Measurements from ENCODE around the gene CASP8. TPM values are rescaled to one million over a fixed set of nuclear protein-coding genes. Genes with fewer than 3 reads are reported as not detected.
"Not testable (repeated sequence)": the region's sequence is repeated elsewhere in the genome, so short reads cannot be mapped to it uniquely, and the experiment has no call there.

CASP8 gene
- total RNA-seq, 1 experiment from 2014 or later = 58.7 TPM

DNA sequence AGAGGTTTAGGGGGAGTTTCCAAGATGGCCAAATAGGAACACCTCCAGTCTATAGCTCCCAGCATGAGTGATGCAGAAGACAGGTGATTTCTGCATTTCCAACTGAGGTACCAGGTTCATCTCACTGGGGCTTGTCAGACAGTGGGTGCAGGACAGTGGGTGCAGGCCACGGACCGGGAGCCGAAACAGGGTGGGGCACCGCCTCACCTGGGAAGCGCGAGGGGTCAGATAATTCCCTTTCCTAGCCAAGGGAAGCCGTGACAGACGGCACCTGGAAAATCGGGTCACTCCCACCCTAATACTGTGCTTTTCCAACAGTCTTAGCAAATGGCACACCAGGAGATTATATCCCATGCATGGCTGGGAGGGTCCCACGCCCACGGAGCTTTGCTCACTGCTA, 39.6 kb downstream of the CASP8 start:
- in situ Hi-C loops (cut with HindIII; ENCODE audit: low pct_unique_long_range_greater_than_20kb, low sequenced_read_pairs) = not testable (repeated sequence)

DNA sequence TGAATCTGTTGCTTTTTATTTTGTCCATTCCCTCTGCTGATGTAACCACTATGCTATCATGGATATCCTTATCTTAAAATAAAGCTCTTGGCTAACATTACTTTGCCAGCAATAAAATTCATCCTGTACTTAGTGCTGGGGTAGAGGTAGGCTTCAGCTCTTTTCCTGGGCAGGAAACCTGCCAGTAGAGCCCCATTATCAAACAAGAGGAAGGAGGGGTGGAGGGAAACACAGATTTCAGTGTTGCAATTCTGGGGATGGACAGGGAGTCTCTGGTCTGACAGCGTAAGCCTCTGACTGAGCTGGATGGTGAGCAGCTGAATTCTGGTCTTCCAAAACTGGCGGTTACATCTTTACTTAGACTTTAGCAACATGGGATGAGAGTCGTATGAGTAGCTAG, 47.5 kb downstream of the CASP8 start:
- DNase-seq (ENCODE audit: low read depth) = no peak
- in situ Hi-C loops (cut with HindIII; ENCODE audit: low pct_unique_long_range_greater_than_20kb, low sequenced_read_pairs) = no loop called here

More for the DNA sequence above, 39.6 kb downstream of the CASP8 start:
- not testable (repeated sequence) for DNase-seq (ENCODE audit: low read depth)

DNA sequence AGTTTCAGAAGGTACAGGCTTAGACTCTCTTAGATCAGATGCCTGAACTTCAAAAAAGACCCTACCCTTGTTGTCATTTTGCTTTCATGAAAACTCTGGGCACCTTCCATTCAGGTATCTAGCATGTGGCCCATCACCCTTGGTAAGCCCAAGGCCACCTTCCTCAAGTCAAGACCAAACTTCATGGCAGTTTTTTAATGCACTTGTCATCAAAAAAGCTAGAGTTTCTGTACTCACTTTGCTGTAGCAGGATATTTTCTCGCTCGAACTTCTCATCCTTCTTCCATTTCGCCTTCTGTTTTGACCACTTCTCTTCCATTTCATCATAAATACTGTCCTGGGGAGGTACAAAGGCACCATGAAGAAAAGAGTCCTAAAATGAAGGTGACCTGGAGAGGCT, 48.6 kb downstream of the CASP8 start:
- no peak for DNase-seq (ENCODE audit: low read depth)
- in situ Hi-C loops (cut with HindIII; ENCODE audit: low pct_unique_long_range_greater_than_20kb, low sequenced_read_pairs) = no loop called here

DNA sequence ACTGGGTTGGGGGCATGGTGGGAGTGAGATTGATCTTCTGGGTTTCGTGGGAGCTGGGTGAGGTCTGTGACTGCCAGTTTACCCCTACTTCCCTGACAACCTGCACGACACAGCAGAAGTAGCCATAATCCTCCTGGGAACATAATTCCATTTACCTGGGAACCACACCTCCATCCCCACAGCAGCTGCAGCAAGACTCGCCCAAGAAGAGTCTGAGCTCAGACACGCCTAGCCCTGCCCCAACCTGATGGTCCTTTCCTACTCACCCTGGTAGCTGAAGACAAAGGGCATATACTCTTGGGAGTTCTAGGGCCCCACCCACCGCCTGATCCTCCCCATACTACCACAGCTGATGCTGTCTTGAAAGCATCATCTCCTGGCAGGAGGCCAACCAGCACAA, 53.0 kb downstream of the CASP8 start:
- no peak for DNase-seq (ENCODE audit: low read depth)
- in situ Hi-C loops (cut with HindIII; ENCODE audit: low pct_unique_long_range_greater_than_20kb, low sequenced_read_pairs) = no loop called here

DNA sequence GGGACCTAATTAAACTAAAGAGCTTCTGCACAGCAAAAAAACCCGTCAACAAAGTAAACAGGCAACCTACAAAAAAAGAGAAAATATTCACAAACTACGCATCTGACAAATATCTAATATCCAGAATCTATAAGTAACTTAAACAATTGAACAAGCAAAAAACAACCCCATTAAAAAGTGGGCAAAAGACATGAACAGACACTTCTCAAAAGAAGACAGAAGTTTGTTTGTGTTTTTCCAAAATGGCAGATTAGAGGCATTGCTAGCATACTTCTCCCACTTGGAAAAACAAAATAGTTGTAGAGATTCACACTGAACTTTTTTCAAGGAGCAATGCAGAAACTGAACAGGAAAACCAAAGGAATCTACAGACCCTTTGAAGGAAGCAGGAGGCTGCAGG, 59.2 kb downstream of the CASP8 start:
- DNase-seq (ENCODE audit: low read depth) = no peak
- in situ Hi-C loops (cut with HindIII; ENCODE audit: low pct_unique_long_range_greater_than_20kb, low sequenced_read_pairs) = no loop called here

DNA sequence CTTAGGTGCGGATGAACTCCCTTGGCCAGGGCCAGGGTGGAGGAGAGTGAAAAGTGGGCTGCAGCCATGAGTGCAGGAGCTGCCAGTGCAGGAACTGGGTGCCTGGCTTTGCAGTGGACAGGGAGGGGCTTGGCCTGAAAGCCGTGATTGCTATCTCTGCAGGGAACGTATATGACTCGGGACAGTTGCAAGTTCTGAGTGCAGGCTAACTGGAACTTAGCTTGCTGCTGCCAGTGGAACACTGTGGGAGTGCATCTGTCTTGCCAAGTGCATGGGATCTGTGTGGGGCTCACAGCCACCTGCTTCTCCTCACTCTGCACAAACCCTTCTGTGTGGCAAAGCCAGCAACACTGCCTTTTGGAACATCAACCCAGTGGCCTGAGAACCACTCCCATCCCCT, 59.9 kb downstream of the CASP8 start:
- no peak for DNase-seq (ENCODE audit: low read depth)
- in situ Hi-C loops (cut with HindIII; ENCODE audit: low pct_unique_long_range_greater_than_20kb, low sequenced_read_pairs) = no loop called here

DNA sequence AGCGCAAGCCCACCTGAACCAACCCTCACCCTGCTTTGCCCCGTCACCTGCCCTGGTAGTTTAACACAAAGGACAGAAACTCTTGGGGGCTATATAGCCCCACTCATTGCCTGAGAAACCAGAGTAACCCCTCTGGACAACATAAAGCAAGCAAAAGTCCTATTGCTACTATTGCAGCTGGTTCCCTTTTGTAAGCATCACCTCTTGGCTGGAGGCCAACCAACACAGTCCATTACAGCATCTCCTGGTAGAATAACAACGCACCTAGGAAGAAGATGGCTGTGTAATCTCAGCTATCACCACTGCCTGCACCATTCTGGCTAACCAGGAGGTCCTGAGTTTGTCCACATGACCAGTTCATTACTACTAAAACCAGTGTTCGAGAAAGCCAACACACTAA, 60.4 kb downstream of the CASP8 start:
- in situ Hi-C loops (cut with HindIII; ENCODE audit: low pct_unique_long_range_greater_than_20kb, low sequenced_read_pairs) = no loop called here
- DNase-seq (ENCODE audit: low read depth) = no peak

DNA sequence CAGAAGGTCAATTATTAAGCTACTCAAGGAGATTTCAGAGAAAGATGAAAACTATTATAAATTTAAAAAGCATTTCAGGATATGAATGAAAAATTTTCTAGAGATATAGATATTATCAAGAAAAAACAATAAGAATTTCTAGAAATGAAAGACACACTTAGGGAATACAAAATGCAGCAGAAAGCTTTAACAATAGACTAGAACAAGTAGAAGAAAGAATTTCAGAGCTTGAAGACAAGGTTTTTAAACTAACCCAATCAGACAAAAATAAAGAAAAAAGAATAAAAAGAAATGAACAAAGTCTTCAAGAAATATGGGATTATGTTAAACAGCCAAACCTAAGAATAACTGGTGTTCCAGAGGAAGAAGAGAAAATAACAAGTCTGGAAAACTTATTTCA, 62.4 kb downstream of the CASP8 start:
- in situ Hi-C loops (cut with HindIII; ENCODE audit: low pct_unique_long_range_greater_than_20kb, low sequenced_read_pairs) = no loop called here
- no peak for DNase-seq (ENCODE audit: low read depth)

DNA sequence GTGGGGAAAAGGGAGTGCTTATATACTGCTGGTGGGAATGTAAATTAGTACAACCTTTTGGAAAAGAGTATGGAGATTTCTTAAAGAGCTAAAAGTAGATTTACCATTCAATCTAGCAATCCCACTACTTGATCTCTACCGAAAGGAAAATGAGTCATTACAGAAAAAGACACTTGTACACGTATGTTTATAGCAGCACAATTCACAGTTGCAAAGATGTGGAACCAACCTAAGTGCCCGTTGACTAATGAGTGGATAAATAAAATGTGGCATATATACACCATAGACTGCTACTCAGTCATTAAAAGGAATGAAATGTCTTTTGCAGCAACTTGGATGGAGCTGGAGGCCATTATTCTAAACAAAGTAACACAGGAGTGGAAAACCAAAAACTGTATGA, 67.3 kb downstream of the CASP8 start:
- in situ Hi-C loops (cut with HindIII; ENCODE audit: low pct_unique_long_range_greater_than_20kb, low sequenced_read_pairs) = no loop called here
- DNase-seq (ENCODE audit: low read depth) = no peak

DNA sequence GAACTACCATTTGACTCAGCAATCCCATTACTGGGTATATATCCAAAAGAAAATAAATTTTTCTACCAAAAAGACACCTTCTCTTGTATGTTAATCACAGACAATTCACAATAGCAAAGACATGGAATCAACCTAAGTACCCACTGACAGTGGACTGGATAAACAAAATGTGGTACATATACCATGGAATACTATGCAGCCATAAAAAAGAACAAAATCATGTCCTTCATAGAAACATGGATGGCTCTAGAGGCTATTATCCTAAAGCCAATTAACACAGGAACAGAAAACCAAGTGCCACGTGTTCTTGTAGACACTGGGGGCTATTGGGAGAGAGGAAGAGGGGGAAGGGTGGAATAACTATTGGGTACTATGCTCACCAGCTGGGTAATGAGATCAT, 69.1 kb downstream of the CASP8 start:
- in situ Hi-C loops (cut with HindIII; ENCODE audit: low pct_unique_long_range_greater_than_20kb, low sequenced_read_pairs) = no loop called here
- DNase-seq (ENCODE audit: low read depth) = no peak

Other genes starting within 250 kb of the CASP8 start
- gene HYCC2, start 188.9 kb upstream of the CASP8 start, total RNA-seq (2014; rRNA removed; shearing (Covaris generic); ENCODE audit: low replicate concordance) = 0.70 and 2.8 TPM in 2 replicates
- gene NDUFB3, start 188.5 kb upstream of the CASP8 start, total RNA-seq (2014; rRNA removed; shearing (Covaris generic); ENCODE audit: low replicate concordance) = 210 and 256 TPM in 2 replicates
- 99.7 and 108 TPM in 2 replicates for gene CFLAR, start 144.4 kb upstream of the CASP8 start, total RNA-seq (2014; rRNA removed; shearing (Covaris generic); ENCODE audit: low replicate concordance)
- 7.3 and 8.5 TPM in 2 replicates for gene CASP10, start 77.4 kb upstream of the CASP8 start, total RNA-seq (2014; rRNA removed; shearing (Covaris generic); ENCODE audit: low replicate concordance)
- gene FLACC1, start 96.8 kb downstream of the CASP8 start, total RNA-seq (2014; rRNA removed; shearing (Covaris generic); ENCODE audit: low replicate concordance) = 1.2 TPM in 1 of 2 replicates, not detected in the other
- 5.9 and 17.8 TPM in 2 replicates for gene TRAK2, start 190.9 kb downstream of the CASP8 start, total RNA-seq (2014; rRNA removed; shearing (Covaris generic); ENCODE audit: low replicate concordance)
- 68.7 and 69.4 TPM in 2 replicates for gene STRADB, start 191.2 kb downstream of the CASP8 start, total RNA-seq (2014; rRNA removed; shearing (Covaris generic); ENCODE audit: low replicate concordance)

Measured in Caki2 (cell line).